Liver (tissue), 9 donors: ENCODE measurements around the gene PAX8. TPM values are rescaled to one million over a fixed set of nuclear protein-coding genes. Genes with fewer than 3 reads are reported as not detected.

Source experiments
- DNase-seq: peaks from one replicate; pipeline ENCODE4 v3.0.0-alpha.2; 2017; ENCODE audit warnings: low spot score
- H3K27ac ChIP-seq, 2 donors: one replicate each; pipeline ENCODE4 v1.7.0; 2013; ENCODE audit warnings: inconsistent platforms in 2 of 2, low read length in 2 of 2, control low read depth in 1 of 2, low read depth in 1 of 2, mild to moderate bottlenecking in 1 of 2
- H3K27me3 ChIP-seq, 4 donors: one replicate each; pipeline versions ENCODE4 v1.6.1 to v1.7.0; 2013; ENCODE audit warnings: low read length in 3 of 4, inconsistent platforms in 1 of 4, mild to moderate bottlenecking in 1 of 4, moderate library complexity in 1 of 4; ENCODE audit not compliant: control insufficient read depth in 4 of 4, insufficient read depth in 4 of 4
- H3K36me3 ChIP-seq, 4 donors: one replicate each; pipeline versions ENCODE4 v1.6.1 to v1.7.0; 2013; ENCODE audit warnings: low read length in 3 of 4, mild to moderate bottlenecking in 3 of 4, low read depth in 1 of 4, moderate library complexity in 1 of 4; ENCODE audit not compliant: control insufficient read depth in 4 of 4, insufficient read depth in 3 of 4
- H3K4me1 ChIP-seq, 4 donors: one replicate each; pipeline versions ENCODE4 v1.6.1 to v1.7.0; 2013; ENCODE audit warnings: low read length in 3 of 4, mild to moderate bottlenecking in 3 of 4, moderate library complexity in 1 of 4; ENCODE audit not compliant: control insufficient read depth in 4 of 4, insufficient read depth in 4 of 4
- H3K4me3 ChIP-seq, 3 donors: one replicate each; pipeline versions ENCODE4 v1.6.1 to v1.7.0; 2013; ENCODE audit warnings: low read length in 3 of 3, control low read depth in 1 of 3, low read depth in 1 of 3, mild to moderate bottlenecking in 1 of 3
- H3K9ac ChIP-seq, 2 donors: one replicate each; pipeline ENCODE4 v1.7.0; 2013; ENCODE audit warnings: low read length in 2 of 2, mild to moderate bottlenecking in 2 of 2, moderate library complexity in 2 of 2, control low read depth in 1 of 2, low read depth in 1 of 2
- H3K9me3 ChIP-seq, 4 donors: one replicate each; pipeline versions ENCODE4 v1.6.1 to v1.7.0; 2013; ENCODE audit warnings: low read length in 3 of 4; ENCODE audit not compliant: control insufficient read depth in 4 of 4
- CTCF ChIP-seq: fragments of 150-350 bp; IDR thresholded peaks from 2 replicates; pipeline ENCODE4 v1.5.1; 2017; ENCODE audit warnings: improper control_type of control experiment, low read depth, low read length; ENCODE audit not compliant: missing input control
- EGR1 ChIP-seq, 2 donors: IDR thresholded peaks; 2 replicates each; pipeline ENCODE4 v1.6.1; 2016 to 2018; ENCODE audit warnings: antibody characterized with exemption in 2 of 2, low read depth in 2 of 2
- FOXA1 ChIP-seq: IDR thresholded peaks from 2 replicates; pipeline ENCODE4 v1.6.1; 2016; ENCODE audit warnings: antibody characterized with exemption
- FOXA2 ChIP-seq: IDR thresholded peaks from 2 replicates; pipeline ENCODE4 v1.6.1; 2016; ENCODE audit warnings: antibody characterized with exemption
- GABPA ChIP-seq, 2 donors: IDR thresholded peaks in 1 of 2; conservative IDR thresholded peaks in 1 of 2; 2 replicates each; pipeline ENCODE4 v1.6.1; 2016; ENCODE audit warnings: antibody characterized with exemption in 2 of 2, mild to moderate bottlenecking in 1 of 2, moderate library complexity in 1 of 2
- HNF4A ChIP-seq, 2 donors: conservative IDR thresholded peaks; 2 replicates each; pipeline ENCODE4 v1.6.1; 2016; ENCODE audit warnings: antibody characterized with exemption in 2 of 2, mild to moderate bottlenecking in 2 of 2
- HNF4G ChIP-seq: IDR thresholded peaks from 2 replicates; pipeline ENCODE4 v1.6.1; 2016; ENCODE audit warnings: antibody characterized with exemption
- JUND ChIP-seq, 2 donors: IDR thresholded peaks; 2 replicates each; pipeline ENCODE4 v1.6.1; 2016; ENCODE audit warnings: antibody characterized with exemption in 2 of 2
- MAX ChIP-seq: IDR thresholded peaks from 2 replicates; pipeline ENCODE4 v1.6.1; 2016; ENCODE audit warnings: antibody characterized with exemption
- NR2F2 ChIP-seq: IDR thresholded peaks from 2 replicates; pipeline ENCODE4 v1.6.1; 2016; ENCODE audit warnings: antibody characterized with exemption
- RAD21 ChIP-seq, 2 donors: IDR thresholded peaks; 2 replicates each; pipeline ENCODE4 v1.6.1; 2016; ENCODE audit warnings: antibody characterized with exemption in 2 of 2, mild to moderate bottlenecking in 2 of 2
- RXRA ChIP-seq, 2 donors: IDR thresholded peaks; 2 replicates each; pipeline ENCODE4 v1.6.1; 2017 to 2018; ENCODE audit warnings: antibody characterized with exemption in 2 of 2, mild to moderate bottlenecking in 1 of 2
- SP1 ChIP-seq: IDR thresholded peaks from 2 replicates; pipeline ENCODE4 v1.6.1; 2018; ENCODE audit warnings: antibody characterized with exemption, mild to moderate bottlenecking
- TAF1 ChIP-seq: conservative IDR thresholded peaks from 2 replicates; pipeline ENCODE4 v1.6.1; 2016; ENCODE audit warnings: antibody characterized with exemption, mild to moderate bottlenecking
- YY1 ChIP-seq: IDR thresholded peaks from 2 replicates; pipeline ENCODE4 v1.6.1; 2016; ENCODE audit warnings: antibody characterized with exemption, mild to moderate bottlenecking
- ZBTB33 ChIP-seq: IDR thresholded peaks from 2 replicates; pipeline ENCODE4 v1.6.1; 2016; ENCODE audit warnings: antibody characterized with exemption
- WGBS: extraction: QIAGEN DNeasy Blood & Tissue Kit; methylation state at CpG from one replicate; pipeline ENCODE4 v1.1.7; 2013; 5-methylcytosine and 5-hydroxymethylcytosine counted together
- polyA plus RNA-seq, 2 donors: library from polyadenylated mRNA; stranded (reverse) in 1 of 2; unstranded in 1 of 2; fragments of 200-250 nt in 1 of 2; fragments of >200 nt in 1 of 2; fragmentation: Nextera tagmentation in 1 of 2; extraction: Ambion mirVana in 1 of 2; gene quantifications; one replicate each; pipeline versions ENCODE4 v1.2.1 to v1.2.3, GENCODE V29; 2013 to 2015
- total RNA-seq, 2 donors: library from RNA; depleted of rRNA; stranded (reverse); fragments of >200 nt; gene quantifications; one replicate each; pipeline ENCODE4 v1.2.3, GENCODE V29; 2014
- TF ChIP-seq, protein P1 (sequence below): IDR thresholded peaks from 2 replicates; pipeline ENCODE4 v1.6.1; 2016; ENCODE audit warnings: antibody characterized with exemption
- TF ChIP-seq, protein P2 (sequence below): IDR thresholded peaks from 2 replicates; pipeline ENCODE4 v1.6.1; 2016; ENCODE audit warnings: antibody characterized with exemption, mild to moderate bottlenecking
- donor health status: healthy.
- donor health status: healthy.
- donor health status: healthy.
- donor health status: healthy.
- donor health status: healthy.

PAX8 gene
- total and polyA plus RNA-seq, 4 donors: 0.09 to 0.85 (median 0.33) TPM

- peaks cover 17 to 29% (median 25%) of the 10 kb centered on the region in 4 donors for H3K4me1 ChIP-seq
- H3K4me3 ChIP-seq: no peak overlapping the region
- H3K27ac ChIP-seq: peak overlapping the region; percentile 83 to 88
- TF ChIP-seq JUND (IDR thresholded peaks at IDR 0.05): peak; percentile 52 to 66
- no peak for TF ChIP-seq FOXA1
- peak in 1 of 2 donors; percentile 42 for TF ChIP-seq RAD21 (IDR thresholded peaks at IDR 0.05)
- TF ChIP-seq SP1: peak; percentile 97
- peak; percentile 82 to 94 for TF ChIP-seq HNF4A (conservative IDR thresholded peaks at IDR 0.05)
- TF ChIP-seq, protein P1, sequence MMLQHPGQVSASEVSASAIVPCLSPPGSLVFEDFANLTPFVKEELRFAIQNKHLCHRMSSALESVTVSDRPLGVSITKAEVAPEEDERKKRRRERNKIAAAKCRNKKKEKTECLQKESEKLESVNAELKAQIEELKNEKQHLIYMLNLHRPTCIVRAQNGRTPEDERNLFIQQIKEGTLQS: peak; percentile 41
- TF ChIP-seq YY1: peak; percentile 87
- TF ChIP-seq EGR1 (IDR thresholded peaks at IDR 0.05; ENCODE audit: low read depth in 2 of 2): peak; percentile 79 to 98
- TF ChIP-seq HNF4G: peak; percentile 67
- peak in 1 of 2 donors; percentile 57 for TF ChIP-seq GABPA (IDR thresholded peaks at IDR 0.05 in 1 of 2, conservative IDR thresholded peaks at IDR 0.05 in 1 of 2)
- peak; percentile 70 to 94 for TF ChIP-seq RXRA (IDR thresholded peaks at IDR 0.05)
- peak; percentile 73 for TF ChIP-seq FOXA2
- TF ChIP-seq NR2F2: peak; percentile 69
- peak; percentile 75 for TF ChIP-seq ZBTB33
- TF ChIP-seq, protein P2, sequence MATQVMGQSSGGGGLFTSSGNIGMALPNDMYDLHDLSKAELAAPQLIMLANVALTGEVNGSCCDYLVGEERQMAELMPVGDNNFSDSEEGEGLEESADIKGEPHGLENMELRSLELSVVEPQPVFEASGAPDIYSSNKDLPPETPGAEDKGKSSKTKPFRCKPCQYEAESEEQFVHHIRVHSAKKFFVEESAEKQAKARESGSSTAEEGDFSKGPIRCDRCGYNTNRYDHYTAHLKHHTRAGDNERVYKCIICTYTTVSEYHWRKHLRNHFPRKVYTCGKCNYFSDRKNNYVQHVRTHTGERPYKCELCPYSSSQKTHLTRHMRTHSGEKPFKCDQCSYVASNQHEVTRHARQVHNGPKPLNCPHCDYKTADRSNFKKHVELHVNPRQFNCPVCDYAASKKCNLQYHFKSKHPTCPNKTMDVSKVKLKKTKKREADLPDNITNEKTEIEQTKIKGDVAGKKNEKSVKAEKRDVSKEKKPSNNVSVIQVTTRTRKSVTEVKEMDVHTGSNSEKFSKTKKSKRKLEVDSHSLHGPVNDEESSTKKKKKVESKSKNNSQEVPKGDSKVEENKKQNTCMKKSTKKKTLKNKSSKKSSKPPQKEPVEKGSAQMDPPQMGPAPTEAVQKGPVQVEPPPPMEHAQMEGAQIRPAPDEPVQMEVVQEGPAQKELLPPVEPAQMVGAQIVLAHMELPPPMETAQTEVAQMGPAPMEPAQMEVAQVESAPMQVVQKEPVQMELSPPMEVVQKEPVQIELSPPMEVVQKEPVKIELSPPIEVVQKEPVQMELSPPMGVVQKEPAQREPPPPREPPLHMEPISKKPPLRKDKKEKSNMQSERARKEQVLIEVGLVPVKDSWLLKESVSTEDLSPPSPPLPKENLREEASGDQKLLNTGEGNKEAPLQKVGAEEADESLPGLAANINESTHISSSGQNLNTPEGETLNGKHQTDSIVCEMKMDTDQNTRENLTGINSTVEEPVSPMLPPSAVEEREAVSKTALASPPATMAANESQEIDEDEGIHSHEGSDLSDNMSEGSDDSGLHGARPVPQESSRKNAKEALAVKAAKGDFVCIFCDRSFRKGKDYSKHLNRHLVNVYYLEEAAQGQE: peak; percentile 66
- peak; percentile 84 for TF ChIP-seq MAX
- no peak for TF ChIP-seq TAF1
- no peak for TF ChIP-seq CTCF
- H3K36me3 ChIP-seq: no peaks in the 10 kb centered on the region
- 28% methylated on average over 8 of the region's 8 CpGs for WGBS
- H3K27me3 ChIP-seq: no peaks in the 10 kb centered on the region
- no peaks in the 10 kb centered on the region for H3K9me3 ChIP-seq
- peak overlapping the region in 1 of 2 donors; percentile 73 for H3K9ac ChIP-seq
- peak; percentile 50 for DNase-seq
Observed at GRCh38 chr2:113218283-113219091, 60.2 kb downstream of the PAX8 start.
